HG03460 (cell line): Measurements from ENCODE around the gene ELP4.
"Not testable (repeated sequence)": the region's sequence is repeated elsewhere in the genome, so short reads cannot be mapped to it uniquely, and the experiment has no call there.

Experiments used
- ATAC-seq: cut with Tn5 transposase; IDR thresholded peaks from one replicate; pipeline ENCODE4 v1.9.1; 2021; ENCODE audit not compliant: unreplicated experiment

ELP4 gene

GRCh38 chr11:31535479-31535878, 25.9 kb downstream of the ELP4 start:
- ATAC-seq, result no peak

- ATAC-seq, result no peak
Measured at GRCh38 chr11:31542862-31543261, 33.3 kb downstream of the ELP4 start.

- no peak for ATAC-seq
Measured at GRCh38 chr11:31555938-31556337, 46.4 kb downstream of the ELP4 start.

- no peak for ATAC-seq
Measured at GRCh38 chr11:31558001-31558400, 48.4 kb downstream of the ELP4 start.

GRCh38 chr11:31560842-31561476, 51.4 kb downstream of the ELP4 start:
- no peak for ATAC-seq

GRCh38 chr11:31564517-31564916, 55.0 kb downstream of the ELP4 start:
- ATAC-seq, result not testable (repeated sequence)

- not testable (repeated sequence) for ATAC-seq
Measured at GRCh38 chr11:31574133-31574532, 64.6 kb downstream of the ELP4 start.

- ATAC-seq, result not testable (repeated sequence)
Measured at GRCh38 chr11:31575764-31576163, 66.2 kb downstream of the ELP4 start.

- not testable (repeated sequence) for ATAC-seq
Measured at GRCh38 chr11:31579412-31579811, 69.8 kb downstream of the ELP4 start.

- no peak for ATAC-seq
Measured at GRCh38 chr11:31582697-31583096, 73.1 kb downstream of the ELP4 start.

- no peak for ATAC-seq
Measured at GRCh38 chr11:31598454-31598853, 88.9 kb downstream of the ELP4 start.

GRCh38 chr11:31601635-31602282, 92.2 kb downstream of the ELP4 start:
- no peak for ATAC-seq

GRCh38 chr11:31606893-31607292, 97.3 kb downstream of the ELP4 start:
- ATAC-seq, result no peak

GRCh38 chr11:31607914-31608313, 98.3 kb downstream of the ELP4 start:
- no peak for ATAC-seq

GRCh38 chr11:31608995-31609394, 99.4 kb downstream of the ELP4 start:
- no peak for ATAC-seq

GRCh38 chr11:31610544-31610943, 101.0 kb downstream of the ELP4 start:
- no peak for ATAC-seq

GRCh38 chr11:31617246-31617645, 107.7 kb downstream of the ELP4 start:
- ATAC-seq, result no peak

- no peak for ATAC-seq
Measured at GRCh38 chr11:31619980-31620379, 110.4 kb downstream of the ELP4 start.

GRCh38 chr11:31620434-31620833, 110.9 kb downstream of the ELP4 start:
- ATAC-seq, result no peak

GRCh38 chr11:31625868-31626267, 116.3 kb downstream of the ELP4 start:
- ATAC-seq, result no peak

- ATAC-seq, result no peak
Measured at GRCh38 chr11:31628111-31628510, 118.5 kb downstream of the ELP4 start.

- no peak for ATAC-seq
Measured at GRCh38 chr11:31636983-31637382, 127.4 kb downstream of the ELP4 start.

GRCh38 chr11:31640611-31641010, 131.0 kb downstream of the ELP4 start:
- ATAC-seq, result no peak
